GM19043 (cell line): ENCODE measurements around the gene MMP10.
"Not testable (repeated sequence)": the region's sequence is repeated elsewhere in the genome, so short reads cannot be mapped to it uniquely, and the experiment has no call there.

Experiments used
- ATAC-seq: cut with Tn5 transposase; IDR thresholded peaks from one replicate; pipeline ENCODE4 v1.9.1; 2021; ENCODE audit warnings: low read depth; ENCODE audit not compliant: unreplicated experiment

MMP10 gene

GRCh38 chr11:102730944-102731343 lies 49.5 kb downstream of the MMP10 start:
- not testable (repeated sequence) for ATAC-seq

GRCh38 chr11:102729849-102730815 lies 50.3 kb downstream of the MMP10 start:
- ATAC-seq, result no peak

- ATAC-seq, result no peak
Observed at GRCh38 chr11:102727890-102728289, 52.5 kb downstream of the MMP10 start.

GRCh38 chr11:102724904-102725500 lies 55.4 kb downstream of the MMP10 start, which contains the start of gene MMP8:
Gene MMP8, minus strand, starts transcription at chr11:102724954. Its CDS starts 99 bp downstream, at chr11:102724855.
- no peak for ATAC-seq

GRCh38 chr11:102722821-102723220 lies 57.6 kb downstream of the MMP10 start:
- ATAC-seq, result no peak
